Heart right ventricle (tissue), 16 donors: ENCODE results near the gene DSCAM. TPM values are rescaled to one million over a fixed set of nuclear protein-coding genes. Genes with fewer than 3 reads are reported as not detected.

ENCODE experiments used
- ATAC-seq, 8 donors: fragments of 200-7000 bp; cut with Tn5 transposase; one replicate each; pipeline ENCODE4 v1.9.1; 2020; ENCODE audit warnings: mild to moderate bottlenecking in 8 of 8, moderate library complexity in 8 of 8, moderate number of reproducible peaks in 1 of 8
- DNase-seq, 2 donors: peaks; one replicate each; pipeline ENCODE4 v3.0.0-alpha.2; 2020
- H3K27ac ChIP-seq, 10 donors: fragments of 200-600 bp; sonication (generic) in 2 of 10; one replicate each; pipeline versions ENCODE4 v1.5.0 to v1.8.0; 2020 to 2022; ENCODE audit warnings: mild to moderate bottlenecking in 3 of 10
- H3K27me3 ChIP-seq, 7 donors: fragments of 200-600 bp; one replicate each; pipeline ENCODE4 v1.8.0; 2021 to 2022; ENCODE audit warnings: mild to moderate bottlenecking in 2 of 7
- H3K36me3 ChIP-seq, 9 donors: fragments of 200-600 bp; sonication (generic) in 1 of 9; one replicate each; pipeline versions ENCODE4 v1.5.0 to v1.8.0; 2020 to 2022; ENCODE audit warnings: mild to moderate bottlenecking in 2 of 9
- H3K4me1 ChIP-seq, 9 donors: fragments of 200-600 bp; sonication (generic) in 1 of 9; one replicate each; pipeline versions ENCODE4 v1.5.0 to v1.8.0; 2020 to 2022; ENCODE audit warnings: mild to moderate bottlenecking in 4 of 9
- H3K4me3 ChIP-seq, 10 donors: fragments of 200-600 bp; sonication (generic) in 2 of 10; one replicate each; pipeline versions ENCODE4 v1.5.0 to v1.8.0; 2020 to 2022; ENCODE audit warnings: mild to moderate bottlenecking in 7 of 10, moderate library complexity in 2 of 10
- H3K9me3 ChIP-seq, 11 donors: fragments of 200-600 bp in 10 of 11; sonication (generic) in 2 of 11; one replicate each; pipeline versions ENCODE4 v1.5.0 to v1.8.0; 2013 to 2022; ENCODE audit warnings: mild to moderate bottlenecking in 2 of 11, control low read depth in 1 of 11, moderate library complexity in 1 of 11
- WGBS, 2 donors: extraction: QIAGEN DNeasy Blood & Tissue Kit; methylation state at CpG; one replicate each; pipeline ENCODE4 v1.1.7; 2013; ENCODE audit warnings: inconsistent platforms in 1 of 2; 5-methylcytosine and 5-hydroxymethylcytosine counted together
- intact Hi-C, 10 donors: fragments of 100-400 bp; cut with DNase I; formaldehyde crosslinking; loops; one replicate each; pipeline versions ENCODE4 v1.11.1 to v1.14.2; 2022
- polyA plus RNA-seq, 2 donors: library from polyadenylated mRNA; stranded (reverse); fragments of 200-250 nt; gene quantifications; one replicate each; pipeline ENCODE4 v1.2.3, GENCODE V29; 2013
- total RNA-seq, 10 donors: library from RNA; stranded (reverse); fragmentation: NEBNext Ultra II Directional in 3 of 10; extraction: Animal tissue kit (Norgen Biotek cat#: 25700) in 3 of 10; gene quantifications; one replicate each; pipeline versions ENCODE4 v1.2.1 to v1.2.4, GENCODE V29; 2021 to 2023
- TF ChIP-seq, protein P1 (sequence below), 9 donors: fragments of 200-600 bp; sonication (generic) in 2 of 9; IDR thresholded peaks; one replicate each; pipeline versions ENCODE4 v1.5.0 to v1.8.0; 2021 to 2022; ENCODE audit warnings: antibody characterized with exemption in 9 of 9, mild to moderate bottlenecking in 5 of 9, moderate library complexity in 1 of 9
- donor health status: Arrhythmogenic right ventricular cardiomyopathy.
- donor health status: ischemic (EF 13 %, LVEDD 7.1; RV severe dilation, severe dysfunction).
- donor health status: healthy with polysubstance abuse.
- donor health status: DM: no; HTN: yes; CAD: no.
- donor health status: DM: no; HTN: no; CAD: no.
- donor health status: ischemic (EF 25% LVEDD 6.9; RV normal size, moderate dysfunction).
- donor health status: ischemic (EF 25% LVEDD 5.7; RV mildly dilated, moderate dysfunction).
- donor health status: healthy.
- donor health status: DM: yes; HTN: yes; CAD: no.
- donor health status: Ischemic cardiomyopathy.
- donor health status: ischemic (EF 35%, LVEDD 5.7; RV mildly dilated, moderate dysfunction).
- donor health status: nonischemic (EF 11% LVEDD 7.7; RV severe dilation, severe dysfunction).
- donor health status: DM: yes; HTN: yes; CAD: no.
- donor health status: PGD.
- donor health status: ischemic (EF 29% LVEDD 5.4; RV normal size, mild dysfunction).
- donor health status: nonischemic (EF 23%, LVEDD 6.1; RV moderate dilation, normal function).

The DSCAM gene
- total and polyA plus RNA-seq, 12 donors, result 0.03 to 0.04 TPM; not detected in 10

DNA sequence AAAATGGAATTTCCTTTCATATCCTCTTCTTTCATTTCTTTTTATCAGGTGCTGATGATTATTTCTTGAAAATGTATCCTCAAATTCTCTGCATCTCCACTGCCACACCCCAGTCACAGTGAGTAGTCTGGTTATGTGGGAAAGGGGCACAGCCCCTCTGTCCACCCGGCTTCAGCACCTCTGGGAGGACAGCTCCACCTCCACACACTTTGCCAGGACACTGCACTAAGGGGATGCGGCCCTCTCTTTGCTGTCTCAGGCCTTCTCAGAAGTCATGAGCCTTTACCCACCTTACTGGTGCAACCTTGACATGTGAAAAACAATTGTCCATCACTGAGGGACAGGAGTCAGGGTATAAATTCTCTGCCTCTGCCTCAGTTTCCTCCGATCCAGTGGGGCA, 546.7 kb downstream of the DSCAM start:
- TF ChIP-seq, protein P1, sequence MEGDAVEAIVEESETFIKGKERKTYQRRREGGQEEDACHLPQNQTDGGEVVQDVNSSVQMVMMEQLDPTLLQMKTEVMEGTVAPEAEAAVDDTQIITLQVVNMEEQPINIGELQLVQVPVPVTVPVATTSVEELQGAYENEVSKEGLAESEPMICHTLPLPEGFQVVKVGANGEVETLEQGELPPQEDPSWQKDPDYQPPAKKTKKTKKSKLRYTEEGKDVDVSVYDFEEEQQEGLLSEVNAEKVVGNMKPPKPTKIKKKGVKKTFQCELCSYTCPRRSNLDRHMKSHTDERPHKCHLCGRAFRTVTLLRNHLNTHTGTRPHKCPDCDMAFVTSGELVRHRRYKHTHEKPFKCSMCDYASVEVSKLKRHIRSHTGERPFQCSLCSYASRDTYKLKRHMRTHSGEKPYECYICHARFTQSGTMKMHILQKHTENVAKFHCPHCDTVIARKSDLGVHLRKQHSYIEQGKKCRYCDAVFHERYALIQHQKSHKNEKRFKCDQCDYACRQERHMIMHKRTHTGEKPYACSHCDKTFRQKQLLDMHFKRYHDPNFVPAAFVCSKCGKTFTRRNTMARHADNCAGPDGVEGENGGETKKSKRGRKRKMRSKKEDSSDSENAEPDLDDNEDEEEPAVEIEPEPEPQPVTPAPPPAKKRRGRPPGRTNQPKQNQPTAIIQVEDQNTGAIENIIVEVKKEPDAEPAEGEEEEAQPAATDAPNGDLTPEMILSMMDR (IDR thresholded peaks at IDR 0.05), result no peak
- no peak overlapping the region for H3K4me3 ChIP-seq
- peaks cover 0 to 26% (median 0%) of the 10 kb centered on the region in 11 donors for H3K9me3 ChIP-seq
- DNase-seq (no peak), ATAC-seq (no peak)
- no peaks in the 10 kb centered on the region for H3K27me3 ChIP-seq
- no peaks in the 10 kb centered on the region for H3K4me1 ChIP-seq
- intact Hi-C loops, result no loop called here
- H3K36me3 ChIP-seq, result no peaks in the 10 kb centered on the region
- WGBS, 2 donors, result 53 to 71% methylated on average over 3 of the region's 3 CpGs
- H3K27ac ChIP-seq, result no peak overlapping the region

DNA sequence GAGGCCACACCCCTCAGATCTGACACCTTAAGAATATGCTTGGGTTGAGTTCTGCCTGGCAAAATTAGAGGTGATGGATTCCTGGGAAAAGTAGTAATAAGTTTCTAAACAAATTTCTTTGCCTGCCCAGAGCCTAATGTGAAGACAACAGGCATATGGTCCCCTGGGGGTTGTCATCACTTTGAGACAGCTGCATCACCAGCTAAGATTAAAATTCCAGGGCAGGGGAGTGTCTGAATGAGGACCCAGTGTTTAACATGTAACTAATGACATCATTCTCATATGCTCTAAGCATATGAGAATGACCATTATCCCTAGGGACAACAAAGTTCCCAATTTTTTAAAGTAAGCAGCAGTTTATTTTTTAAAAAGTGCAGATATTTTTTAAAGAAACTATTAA, 547.5 kb downstream of the DSCAM start:
- no peaks in the 10 kb centered on the region for H3K36me3 ChIP-seq

DNA sequence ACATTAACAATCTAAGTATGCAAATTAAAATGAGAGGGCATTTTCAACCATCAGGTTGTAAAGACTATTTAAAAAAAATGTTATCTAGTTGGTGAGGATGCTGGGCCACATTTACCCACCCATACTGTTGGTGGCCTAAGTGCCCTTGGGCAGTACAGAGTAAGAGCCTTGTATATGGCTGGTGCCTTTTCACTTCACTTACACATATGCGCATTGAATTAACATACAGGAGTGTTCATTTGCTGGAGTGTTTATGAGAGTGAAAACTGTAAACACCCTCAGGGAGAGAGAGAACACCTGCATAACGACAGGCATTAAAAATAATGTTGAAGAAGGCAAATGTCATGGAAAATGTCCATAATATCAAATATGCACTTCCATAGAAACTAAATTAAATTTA, 552.6 kb downstream of the DSCAM start:
- H3K4me1 ChIP-seq, result no peaks in the 10 kb centered on the region
- no peaks in the 10 kb centered on the region for H3K27me3 ChIP-seq
- ATAC-seq, result no peak
- DNase-seq, result no peak
- 79 to 91% methylated on average over 2 of the region's 2 CpGs for WGBS, 2 donors
- TF ChIP-seq, protein P1 (IDR thresholded peaks at IDR 0.05), result no peak
- H3K27ac ChIP-seq, result no peak overlapping the region
- H3K4me3 ChIP-seq, result no peak overlapping the region
- peaks cover 0 to 4% (median 0%) of the 10 kb centered on the region in 11 donors for H3K9me3 ChIP-seq
- no peaks in the 10 kb centered on the region for H3K36me3 ChIP-seq
- intact Hi-C loops, result no loop called here

More for the DNA sequence above, 547.5 kb downstream of the DSCAM start:
- Histone ChIP-seq H3K9me3 (peaks cover 0 to 18% (median 0%) of the 10 kb centered on the region in 11 donors), H3K27ac (no peak overlapping the region), H3K27me3 (no peaks in the 10 kb centered on the region), H3K4me1 (no peaks in the 10 kb centered on the region), H3K4me3 (no peak overlapping the region)
- ATAC-seq (no peak), DNase-seq (no peak)
- TF ChIP-seq, protein P1 (IDR thresholded peaks at IDR 0.05), result no peak
- intact Hi-C loops, result no loop called here

DNA sequence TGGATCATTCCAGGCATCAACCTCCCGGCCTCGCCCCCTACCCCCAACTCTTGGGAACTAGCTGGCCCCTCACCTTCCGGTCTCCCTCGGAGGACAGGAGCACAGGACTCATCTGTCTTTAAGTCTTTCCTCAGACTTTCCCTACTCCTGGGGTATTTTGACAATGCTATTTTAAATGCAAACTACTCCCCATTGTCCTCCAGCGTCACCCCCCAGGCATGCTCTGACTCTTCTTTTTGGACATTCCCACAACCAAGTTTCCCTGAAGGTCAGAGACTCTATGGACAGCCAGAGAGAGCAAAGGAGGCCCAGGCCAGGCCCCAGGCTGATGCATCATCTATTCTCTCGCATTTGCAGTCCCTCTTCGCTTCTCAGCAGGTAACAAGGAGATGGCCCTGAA, 555.4 kb downstream of the DSCAM start:
- TF ChIP-seq, protein P1 (IDR thresholded peaks at IDR 0.05), result no peak
- H3K4me1 ChIP-seq, result no peaks in the 10 kb centered on the region
- no peaks in the 10 kb centered on the region for H3K27me3 ChIP-seq
- intact Hi-C loops, result no loop called here
- H3K9me3 ChIP-seq, result peaks cover 0 to 4% (median 0%) of the 10 kb centered on the region in 11 donors
- H3K36me3 ChIP-seq, result no peaks in the 10 kb centered on the region
- DNase-seq, result no peak
- no peak for ATAC-seq
- 78 to 85% methylated on average over 7 of the region's 7 CpGs for WGBS, 2 donors
- H3K4me3 ChIP-seq, result no peak overlapping the region
- H3K27ac ChIP-seq, result no peak overlapping the region
